H1 (cell line): ENCODE results near the gene SKAP2. TPM values are rescaled to one million over a fixed set of nuclear protein-coding genes. Genes with fewer than 3 reads are reported as not detected.

Experiments used
- CHD7 ChIP-seq: fragments of 300-600 bp; sonication (generic); IDR thresholded peaks from 2 replicates; pipeline ENCODE4 v1.7.1; 2012; ENCODE audit warnings: low read length, moderate library complexity, mild to moderate bottlenecking, inconsistent platforms; ENCODE audit not compliant: insufficient replicate concordance
- polyA plus RNA-seq, 7 experiments: library from polyadenylated mRNA; depleted of rRNA in 3 of 7; stranded (reverse) in 5 of 7; unstranded in 2 of 7; fragments of >200 nt in 5 of 7; fragments of 200-250 nt in 2 of 7; gene quantifications; 1 replicate in 5 of 7; 2 replicates in 1 of 7; 4 replicates in 1 of 7; pipeline versions ENCODE4 v1.2.1 to v1.2.3, GENCODE V29; 2011 to 2013; ENCODE audit warnings: missing spikeins in 2 of 7, mixed read lengths in 2 of 7
- total RNA-seq: library from RNA; stranded (reverse); fragmentation: NEBNext Ultra II Directional; extraction: Animal tissue kit (Norgen Biotek cat#: 25700); gene quantifications from 2 replicates; pipeline ENCODE4 v1.2.1, GENCODE V29; 2021

Gene SKAP2
- total and polyA plus RNA-seq, 2 of the 8 experiments (the other 6 are each of a cell fraction or from before 2014, with no cell fraction given) = 0.53 to 5.1 TPM

- no peak for TF ChIP-seq CHD7
Measured at GRCh38 chr7:26782501-26782900, 81.9 kb downstream of the SKAP2 start (continued).
